HG03565 (cell line): ENCODE results near the gene CFAP47.
"Not testable (repeated sequence)": the region's sequence is repeated elsewhere in the genome, so short reads cannot be mapped to it uniquely, and the experiment has no call there.

Experiments used
- ATAC-seq: cut with Tn5 transposase; IDR thresholded peaks from one replicate; pipeline ENCODE4 v1.9.1; 2021; ENCODE audit warnings: mild to moderate bottlenecking, moderate library complexity; ENCODE audit not compliant: unreplicated experiment

CFAP47 gene

DNA sequence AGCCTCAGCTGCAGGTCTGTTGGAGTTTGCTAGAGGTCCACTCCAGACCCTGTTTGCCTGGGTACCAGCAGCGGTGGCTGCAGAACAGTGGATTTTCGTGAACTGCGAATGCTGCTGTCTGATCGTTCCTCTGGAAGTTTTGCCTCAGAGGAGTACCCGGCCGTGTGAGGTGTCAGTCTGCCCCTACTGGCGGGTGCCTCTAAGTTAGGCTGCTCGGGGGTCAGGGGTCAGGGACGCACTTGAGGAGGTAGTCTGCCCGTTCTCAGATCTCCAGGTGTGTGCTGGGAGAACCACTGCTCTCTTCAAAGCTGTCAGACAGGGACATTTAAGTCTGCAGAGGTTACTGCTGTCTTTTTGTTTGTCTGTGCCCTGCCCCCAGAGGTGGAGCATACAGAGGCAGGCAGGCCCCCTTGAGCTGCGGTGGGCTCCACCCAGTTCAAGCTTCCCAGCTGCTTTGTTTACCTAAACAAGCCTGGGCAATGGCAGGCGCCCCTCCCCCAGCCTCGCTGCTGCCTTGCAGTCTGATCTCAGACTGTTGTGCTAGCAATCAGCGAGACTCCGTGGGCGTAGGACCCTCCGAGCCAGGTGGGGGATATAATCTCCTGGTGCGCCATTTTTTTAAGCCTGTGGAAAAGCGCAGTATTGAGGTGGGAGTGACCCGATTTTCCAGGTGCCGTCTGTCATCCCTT lies 315.4 kb downstream of the CFAP47 start:
- not testable (repeated sequence) for ATAC-seq

DNA sequence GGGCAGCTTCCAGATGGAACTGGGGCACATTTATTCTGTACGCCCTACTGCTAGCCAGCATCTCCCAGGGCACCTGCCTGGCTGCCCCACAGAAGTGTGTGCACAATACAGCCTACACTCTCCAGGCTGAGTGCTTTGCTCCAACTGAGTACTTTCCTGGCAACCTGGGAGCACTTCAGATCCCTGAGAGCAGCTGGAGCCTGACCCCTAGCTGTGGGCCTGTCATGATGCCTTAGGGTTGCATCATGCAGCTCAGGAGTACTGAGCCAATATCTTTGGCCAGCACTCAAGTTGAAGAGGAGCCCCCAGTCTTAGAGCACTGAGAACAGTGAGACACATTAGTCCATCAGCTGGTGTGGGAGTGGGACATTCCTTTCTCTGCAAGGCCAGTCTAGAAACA lies 321.9 kb downstream of the CFAP47 start:
- no peak for ATAC-seq

DNA sequence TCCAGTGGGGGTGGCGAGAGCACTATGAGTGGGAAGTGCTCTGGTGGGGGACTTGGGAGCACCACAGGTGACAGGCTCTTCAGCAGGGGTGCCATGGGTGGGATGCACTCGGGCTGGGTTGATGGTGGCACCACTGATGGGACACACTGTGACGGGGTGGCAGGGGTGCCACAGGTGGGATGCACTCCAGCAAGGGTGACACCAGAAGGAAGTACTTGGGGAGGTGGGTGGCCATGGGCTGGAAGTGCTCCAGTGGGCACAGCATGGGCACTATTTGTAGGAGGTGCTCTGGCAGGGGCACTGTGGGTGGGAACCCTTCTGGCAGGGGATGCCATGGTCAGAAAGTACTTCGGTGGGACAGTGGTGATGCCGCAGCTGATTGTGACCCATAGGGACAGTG lies 346.6 kb downstream of the CFAP47 start:
- ATAC-seq, result no peak

DNA sequence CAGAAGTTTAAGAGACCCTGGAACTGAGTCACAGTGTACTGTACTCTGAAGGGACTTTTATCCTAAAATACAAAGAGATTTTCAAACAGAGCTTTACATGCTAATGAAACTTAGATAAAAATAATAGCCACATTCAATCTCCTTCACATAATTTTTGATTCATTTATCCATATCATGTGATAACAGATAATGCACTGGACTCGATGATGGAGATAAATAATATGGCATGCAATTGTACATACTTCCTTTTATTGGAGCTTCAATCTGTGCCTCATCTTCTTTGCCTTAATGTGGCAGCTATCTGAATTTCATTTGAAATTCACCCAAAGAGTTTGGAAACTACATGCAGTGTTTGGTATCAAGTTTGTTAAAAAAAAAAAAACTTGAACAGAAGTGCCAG lies 390.6 kb downstream of the CFAP47 start:
- ATAC-seq, result no peak

DNA sequence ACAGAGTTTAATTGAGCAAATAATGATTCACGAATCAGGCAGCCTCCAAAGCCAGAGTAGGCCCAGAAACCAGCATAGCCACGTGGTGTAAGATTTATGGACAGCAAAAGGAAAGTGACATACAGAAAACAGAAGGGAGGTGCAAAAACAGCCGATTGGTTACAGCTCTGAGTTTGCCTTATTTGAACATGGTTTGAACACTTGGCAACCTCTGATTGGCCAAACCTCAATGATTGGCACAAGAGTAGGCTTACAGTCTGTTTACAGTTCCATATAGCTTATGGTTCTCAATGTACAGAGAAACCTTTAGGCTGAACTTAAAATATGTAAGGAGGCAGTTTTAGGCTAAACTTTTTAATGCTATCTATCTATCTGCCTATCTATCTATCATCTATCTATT lies 394.8 kb downstream of the CFAP47 start:
- ATAC-seq, result no peak

DNA sequence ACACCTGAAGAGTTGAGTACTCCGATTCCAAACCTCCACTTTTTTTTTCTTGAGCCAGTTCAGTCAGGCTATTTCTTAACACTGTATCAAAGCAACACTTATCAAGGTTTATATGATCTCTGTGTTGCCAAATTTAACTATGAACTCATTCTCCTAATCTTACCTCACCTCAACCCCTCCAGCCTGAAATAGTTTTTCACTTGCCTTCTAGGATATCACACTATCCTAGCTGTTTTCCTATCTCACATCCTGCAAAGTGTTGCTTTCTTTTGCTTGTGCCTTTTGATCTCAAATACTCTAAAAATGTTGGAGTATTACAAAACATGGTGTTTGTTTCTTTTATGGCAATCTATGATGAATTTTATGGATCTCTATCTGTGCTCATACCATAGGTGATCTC lies 415.0 kb downstream of the CFAP47 start:
- no peak for ATAC-seq

DNA sequence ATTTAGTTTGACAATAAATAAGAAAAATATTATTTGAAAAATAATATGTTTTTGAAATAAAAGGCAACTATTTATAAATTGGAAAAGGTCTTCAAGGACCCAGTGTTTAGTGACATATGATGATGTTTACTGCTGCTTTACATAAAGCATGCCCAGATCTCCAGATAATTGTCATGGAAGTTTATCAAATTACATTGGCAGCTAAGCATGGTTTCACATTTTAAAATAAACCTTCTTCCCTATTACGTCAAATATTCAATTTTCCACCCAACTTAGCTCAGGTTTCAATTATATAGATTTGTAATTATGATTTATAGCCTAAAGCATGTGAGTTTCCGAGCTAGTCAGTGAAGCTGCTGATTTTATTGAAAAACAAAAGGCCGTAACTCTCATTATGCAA lies 417.2 kb downstream of the CFAP47 start:
- ATAC-seq, result no peak

DNA sequence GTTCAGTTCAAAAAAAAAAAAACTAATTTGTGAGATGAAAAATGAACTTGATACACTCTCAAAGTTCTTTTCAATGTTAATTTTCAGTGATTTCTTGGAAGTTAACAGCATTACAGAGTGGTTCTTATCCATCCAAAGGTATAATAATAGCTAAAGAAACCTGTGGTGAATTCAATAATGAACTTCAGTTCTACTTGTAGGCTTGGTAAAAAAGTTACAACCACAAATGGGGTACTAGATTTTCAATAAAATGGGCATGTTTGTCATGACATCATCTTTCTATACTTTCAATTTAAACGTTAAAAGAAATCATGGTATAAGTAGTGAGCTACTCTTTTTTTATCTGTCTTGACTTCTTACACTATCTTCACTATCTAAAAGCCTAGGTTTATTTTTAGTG lies 424.8 kb downstream of the CFAP47 start:
- no peak for ATAC-seq

DNA sequence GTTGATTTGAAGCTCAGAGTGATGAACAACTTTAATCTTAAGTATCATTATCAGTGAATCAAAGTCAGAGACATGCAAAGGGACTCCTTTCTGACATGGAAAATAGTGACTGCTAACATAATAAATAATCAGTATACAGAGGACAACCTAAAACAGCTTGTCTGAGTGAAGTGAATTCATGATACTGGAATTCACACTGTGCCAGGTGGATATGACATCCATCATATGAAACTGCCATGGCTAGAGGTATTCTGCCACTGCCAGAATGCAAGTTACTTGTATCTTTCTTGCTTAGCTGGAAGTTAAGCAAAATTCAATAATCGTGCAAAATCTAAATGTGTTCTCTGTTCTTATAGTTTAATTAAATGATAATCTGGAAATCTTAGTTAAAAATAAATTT lies 429.0 kb downstream of the CFAP47 start:
- no peak for ATAC-seq

DNA sequence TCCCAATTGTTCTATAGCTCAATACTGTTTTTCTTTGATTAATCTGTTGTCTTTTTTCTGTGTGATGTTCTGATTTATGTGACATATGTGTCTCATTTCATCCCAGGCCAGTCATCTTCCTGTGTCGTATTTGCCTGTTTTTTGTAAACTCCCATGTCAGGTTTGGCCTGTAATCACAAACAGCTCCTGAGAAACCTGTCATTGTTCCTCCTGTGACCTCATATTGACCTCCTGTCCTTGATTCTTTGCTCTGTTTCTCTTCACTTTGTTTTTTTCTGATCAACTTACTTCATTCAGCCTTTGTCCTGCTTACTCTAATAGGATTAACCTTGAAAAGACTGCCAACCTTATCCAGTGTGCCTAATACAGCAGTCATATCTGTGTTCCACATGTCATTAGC lies 438.3 kb downstream of the CFAP47 start:
- ATAC-seq, result no peak

DNA sequence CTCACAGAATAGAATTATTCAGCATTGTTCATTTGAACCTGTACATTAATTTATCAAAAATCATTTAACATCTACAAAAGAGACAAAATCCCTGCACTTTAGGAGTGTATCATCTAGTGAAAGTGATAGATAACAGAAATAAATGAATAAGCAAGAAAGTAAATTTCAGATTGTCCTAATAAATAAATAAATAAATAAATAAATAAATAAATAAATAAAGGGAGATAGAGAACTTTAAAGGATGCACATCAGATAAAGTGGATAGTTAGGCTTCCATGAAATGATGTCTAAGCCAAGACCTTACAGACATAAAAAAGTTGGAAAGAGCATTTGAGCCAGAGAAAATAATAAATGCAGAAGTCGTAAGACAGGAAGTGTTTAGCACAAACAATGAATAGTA lies 444.7 kb downstream of the CFAP47 start:
- no peak for ATAC-seq

DNA sequence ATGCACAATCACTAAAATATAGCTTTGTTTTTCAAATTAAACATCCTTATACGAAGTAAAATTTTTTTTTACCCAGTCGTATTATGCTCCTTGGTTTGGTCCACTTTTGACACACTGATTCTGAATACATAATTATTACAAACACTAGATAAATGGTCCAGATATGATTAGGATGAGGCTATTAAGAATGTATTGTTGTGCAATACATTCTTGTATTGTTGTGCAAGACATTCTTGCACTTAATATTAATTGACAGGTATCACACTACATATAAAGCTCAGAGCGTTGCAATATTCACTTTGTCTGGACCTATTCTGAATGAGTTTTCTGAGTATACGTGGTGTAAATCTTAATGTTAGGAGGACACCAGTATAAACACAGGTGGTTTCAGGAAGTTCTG lies 464.0 kb downstream of the CFAP47 start:
- ATAC-seq, result no peak

DNA sequence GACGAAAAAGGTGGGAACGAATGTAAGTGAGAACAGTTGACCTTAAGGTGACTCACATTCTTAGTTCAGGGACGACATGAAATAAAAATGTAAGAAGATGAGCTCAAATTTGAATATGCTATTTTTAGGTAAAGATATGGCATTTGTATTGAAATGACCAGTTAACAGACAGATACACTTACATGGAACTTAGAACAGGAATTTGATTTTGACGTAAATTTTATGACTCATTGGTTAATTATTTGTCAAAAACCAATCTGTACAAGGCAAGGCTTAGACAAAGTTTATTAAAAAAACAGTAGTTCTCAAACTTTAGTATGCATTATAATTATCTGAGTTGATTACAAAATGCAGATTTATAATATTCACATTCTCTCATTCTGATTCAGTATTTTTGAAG lies 469.4 kb downstream of the CFAP47 start:
- no peak for ATAC-seq

DNA sequence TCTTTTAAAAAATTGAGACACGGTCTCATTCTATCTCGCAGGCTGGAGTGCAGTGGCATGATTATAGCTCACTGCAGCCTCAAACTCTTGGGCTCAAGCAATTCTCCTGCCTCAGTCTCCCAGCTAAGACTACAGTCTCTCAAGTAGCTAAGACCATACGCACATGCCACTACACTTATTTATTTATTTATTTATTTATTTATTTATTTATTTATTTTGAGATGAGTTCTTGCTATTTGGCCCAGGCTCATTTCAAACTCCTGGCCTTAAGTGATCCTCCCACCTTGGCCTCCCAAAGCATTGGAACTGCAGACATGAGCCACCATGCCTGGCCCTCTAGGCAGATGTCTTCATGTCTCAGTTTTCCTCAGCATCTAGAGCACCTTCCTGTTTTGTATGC lies 482.2 kb downstream of the CFAP47 start:
- no peak for ATAC-seq

DNA sequence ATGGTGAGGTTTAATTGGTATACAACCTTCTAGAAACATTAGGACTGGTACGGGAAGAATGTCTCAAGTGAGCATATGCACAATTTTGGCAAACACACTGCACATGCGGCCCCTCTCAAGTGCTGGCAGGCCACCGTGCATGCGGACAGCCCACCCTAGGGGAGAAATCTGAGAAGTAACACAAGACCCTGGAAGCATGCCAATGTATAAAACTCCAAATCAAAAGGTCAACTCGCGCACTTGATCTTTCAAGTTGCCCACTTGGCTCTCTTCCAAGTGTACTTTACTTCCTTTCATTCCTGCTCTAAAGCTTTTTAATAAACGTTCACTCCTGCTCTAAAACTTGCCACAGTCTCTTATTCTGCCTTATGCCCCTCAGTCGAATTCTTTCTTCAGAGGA lies 488.3 kb downstream of the CFAP47 start:
- ATAC-seq, result no peak

DNA sequence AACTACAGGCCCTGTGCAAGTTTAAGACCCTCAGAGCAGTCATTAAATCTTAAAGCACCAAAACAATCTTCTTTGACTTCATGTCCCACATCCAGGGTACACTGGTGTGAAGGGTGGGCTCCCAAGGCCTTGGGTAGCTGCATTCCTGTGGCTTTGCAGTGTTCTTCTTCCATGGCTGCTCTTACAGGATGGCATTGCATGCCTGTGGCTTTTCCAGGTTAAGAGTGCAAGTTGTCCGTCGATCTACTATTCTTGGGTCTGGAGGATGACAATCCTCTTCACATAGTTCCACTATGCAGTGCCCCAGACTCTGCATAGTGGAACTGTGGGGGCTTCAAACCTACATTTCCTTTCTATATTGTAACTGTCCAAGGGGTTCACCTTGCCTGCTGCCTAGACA lies 494.5 kb downstream of the CFAP47 start:
- ATAC-seq, result no peak

DNA sequence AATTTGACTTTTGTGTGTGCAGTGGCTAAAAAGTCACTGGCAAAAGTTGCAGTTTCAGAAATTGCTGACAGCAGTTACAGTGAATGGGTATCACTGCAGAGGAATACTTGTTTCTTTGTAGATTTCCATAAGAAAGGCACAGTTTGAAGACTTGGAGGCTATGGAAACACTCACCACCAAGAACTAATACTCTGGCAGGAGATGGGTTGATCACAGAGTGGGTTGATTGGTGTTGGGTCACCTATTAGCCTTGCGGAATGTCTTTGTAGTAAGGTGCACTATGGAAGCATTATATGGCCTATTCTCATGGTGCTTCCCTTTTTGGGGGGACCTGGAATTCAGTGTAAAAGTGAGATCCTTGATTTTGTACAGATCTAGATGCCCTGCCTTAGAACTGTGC lies 502.8 kb downstream of the CFAP47 start:
- no peak for ATAC-seq

DNA sequence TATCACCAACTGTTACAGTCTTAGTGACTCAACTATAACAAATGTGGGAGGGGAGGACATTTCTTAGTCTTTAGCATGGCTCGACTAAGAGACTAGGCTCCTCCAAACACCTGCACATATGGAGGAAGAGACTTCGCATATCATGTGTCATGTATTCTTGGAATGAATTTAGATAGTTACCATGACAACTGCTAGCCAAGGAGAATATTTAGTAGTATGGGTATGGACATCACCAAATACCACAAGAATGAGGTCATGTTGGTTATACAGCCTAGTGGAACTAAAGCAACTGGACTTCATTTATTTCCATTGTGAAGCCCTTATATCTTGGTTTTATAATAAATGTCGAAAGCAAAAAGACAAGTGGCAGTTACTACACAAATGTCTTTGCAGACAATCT lies 512.3 kb downstream of the CFAP47 start:
- no peak for ATAC-seq

DNA sequence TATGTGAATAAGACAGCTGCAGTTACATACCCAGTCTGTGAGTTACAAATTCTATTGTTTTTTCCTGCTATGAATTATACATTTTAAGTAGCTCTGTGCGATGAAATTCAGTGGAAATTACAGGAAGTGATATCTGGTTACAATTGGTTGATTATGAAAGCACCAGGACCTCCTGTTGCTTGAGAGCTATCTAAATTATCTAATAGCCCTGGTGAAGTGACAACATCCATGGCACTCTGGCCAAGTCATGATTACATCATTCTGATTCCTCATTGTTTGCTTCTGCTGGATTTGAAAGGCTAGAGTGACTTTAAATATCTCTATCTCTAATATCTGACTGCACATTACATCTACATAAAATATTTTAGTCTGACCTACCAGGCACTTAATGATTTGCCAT lies 515.0 kb downstream of the CFAP47 start:
- no peak for ATAC-seq
